GM12801 (cell line): ENCODE data around the gene NTSR1.

Experiments
- CTCF ChIP-seq: IDR thresholded peaks from one replicate; pipeline ENCODE4 v1.5.1; 2011; ENCODE audit warnings: control low read depth; ENCODE audit not compliant: insufficient read length; ENCODE audit errors: extremely low read depth

Gene NTSR1

GRCh38 chr20:62796699-62797491 lies 88.3 kb downstream of the NTSR1 start:
- TF ChIP-seq CTCF = no peak

DNA sequence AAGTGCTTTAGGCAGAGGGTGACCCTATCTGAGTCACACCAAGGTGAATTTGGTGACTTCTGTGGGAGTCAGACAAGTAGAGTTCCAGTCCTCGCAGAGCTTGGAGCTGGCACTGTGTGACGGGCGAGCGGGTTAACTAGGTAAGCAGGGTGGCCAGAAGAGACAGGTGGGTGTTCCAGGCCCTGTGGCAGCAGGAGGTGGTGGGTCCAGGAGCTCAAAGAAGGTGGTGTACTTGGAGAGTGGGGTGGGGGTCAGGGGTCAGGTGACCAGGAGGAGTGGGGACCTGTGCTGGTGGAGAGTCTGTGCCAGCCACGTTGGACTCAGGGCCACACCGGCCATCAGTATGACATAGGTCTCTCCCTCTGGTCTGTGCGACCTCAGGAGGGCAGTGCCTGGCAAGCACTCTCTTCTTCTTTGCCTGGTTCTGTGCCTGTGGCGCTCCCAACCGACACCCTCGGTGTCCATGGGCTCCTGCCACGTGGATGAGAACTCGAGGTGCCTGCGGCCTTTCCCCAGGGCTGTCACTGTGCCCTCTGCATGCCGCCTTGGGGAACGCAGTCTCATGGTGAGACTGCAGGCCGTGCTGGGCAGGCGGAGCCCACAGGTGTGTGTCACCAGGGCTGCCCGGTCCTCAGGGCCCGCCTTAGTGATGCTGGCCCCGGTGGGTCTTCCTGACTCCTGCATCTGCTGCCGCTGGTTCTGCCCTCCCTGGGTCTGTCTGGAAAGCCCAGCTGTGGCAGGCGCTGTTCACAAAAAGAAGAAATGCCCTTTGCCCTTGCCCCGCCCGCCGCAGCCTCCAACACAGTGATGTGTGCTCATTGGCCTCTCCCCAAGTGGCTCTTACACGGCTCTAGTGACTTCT lies 89.3 kb downstream of the NTSR1 start:
- no peak for TF ChIP-seq CTCF

DNA sequence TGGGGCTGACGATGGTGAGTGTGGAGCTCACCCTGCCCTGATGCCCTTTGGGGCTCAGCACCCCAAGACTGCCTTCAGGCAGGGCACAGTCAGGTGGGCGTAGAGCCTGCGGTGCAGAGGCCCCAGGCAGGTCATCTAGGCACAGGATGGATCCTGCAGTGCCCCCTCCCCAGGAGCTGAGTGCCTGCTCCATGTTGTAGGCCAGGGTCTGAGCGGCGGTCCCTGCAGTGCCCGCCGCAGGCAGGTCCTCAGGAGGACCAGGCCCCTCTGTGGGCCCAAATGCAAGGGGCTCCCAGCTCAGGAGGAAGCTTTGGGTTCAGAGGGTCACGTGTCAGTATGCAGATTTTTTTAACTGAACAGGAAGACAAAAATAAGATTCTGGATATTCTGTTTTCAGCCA lies 90.4 kb downstream of the NTSR1 start:
- TF ChIP-seq CTCF = no peak

- TF ChIP-seq CTCF = no peak
Measured at GRCh38 chr20:62799459-62799858, 90.8 kb downstream of the NTSR1 start.

GRCh38 chr20:62799873-62800272 lies 91.2 kb downstream of the NTSR1 start:
- TF ChIP-seq CTCF = no peak

GRCh38 chr20:62800314-62801259 lies 92.0 kb downstream of the NTSR1 start:
- no peak for TF ChIP-seq CTCF
